ENCODE results near the gene TENM3. TPM values are rescaled to one million over a fixed set of nuclear protein-coding genes. Genes with fewer than 3 reads are reported as not detected.
"Not testable (repeated sequence)": the region's sequence is repeated elsewhere in the genome, so short reads cannot be mapped to it uniquely, and the experiment has no call there.

TENM3 gene
- total RNA-seq, 4 donors from 2014 or later, result 5.9 to 61.5 (median 24.6) TPM

- Histone ChIP-seq H3K36me3 (no peaks in the 10 kb centered on the region), H3K4me1 (no peaks in the 10 kb centered on the region), H3K4me3 (no peak overlapping the region), H3K27me3 (no peaks in the 10 kb centered on the region), H3K9me3 (no peaks in the 10 kb centered on the region), H3K27ac (no peak overlapping the region)
- intact Hi-C loops (cut with DNase I; ENCODE audit: low total_unique reads), result no loop called here
- DNase-seq, result no peak
- TF ChIP-seq POLR2A (IDR thresholded peaks at IDR 0.05) (no peak), CTCF (IDR thresholded peaks at IDR 0.05) (no peak)
These were observed 139.7 kb downstream of the TENM3 start for GRCh38 chr4:182382941-182383340.

DNA sequence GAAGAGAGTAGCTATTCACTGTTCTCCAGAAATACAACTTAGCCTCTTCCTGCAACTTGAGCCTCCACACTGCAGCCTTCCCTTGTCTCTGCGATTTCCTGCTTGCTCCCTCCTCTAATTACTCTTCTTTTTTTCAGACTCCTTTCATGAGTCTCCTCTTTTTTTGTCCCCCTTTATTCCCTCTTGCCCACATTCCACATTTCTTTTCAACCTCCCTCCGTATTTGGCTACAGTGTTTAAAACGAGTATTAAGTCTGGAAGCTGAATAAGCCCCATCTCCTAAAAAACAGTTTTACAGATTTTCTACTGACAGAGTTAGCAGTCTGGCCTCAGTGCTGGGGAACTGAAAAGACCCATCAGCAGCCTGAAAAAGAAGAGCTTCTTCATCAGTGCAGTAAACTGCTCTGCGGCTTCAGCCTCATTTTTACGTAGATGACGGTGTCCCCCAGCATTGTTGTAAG lies 141.5 kb downstream of the TENM3 start:
- TF ChIP-seq CTCF (IDR thresholded peaks at IDR 0.05) (no peak), POLR2A (IDR thresholded peaks at IDR 0.05) (no peak)
- Histone ChIP-seq H3K27me3 (no peaks in the 10 kb centered on the region), H3K4me3 (no peak overlapping the region), H3K27ac (no peak overlapping the region), H3K9me3 (no peaks in the 10 kb centered on the region), H3K36me3 (no peaks in the 10 kb centered on the region), H3K4me1 (no peaks in the 10 kb centered on the region)
- intact Hi-C loops (cut with DNase I; ENCODE audit: low total_unique reads), result no loop called here
- no peak for DNase-seq

- Histone ChIP-seq H3K4me1 (no peaks in the 10 kb centered on the region), H3K27ac (no peak overlapping the region), H3K4me3 (no peak overlapping the region), H3K27me3 (no peaks in the 10 kb centered on the region), H3K9me3 (no peaks in the 10 kb centered on the region), H3K36me3 (no peaks in the 10 kb centered on the region)
- TF ChIP-seq POLR2A (IDR thresholded peaks at IDR 0.05) (no peak), CTCF (IDR thresholded peaks at IDR 0.05) (no peak)
- DNase-seq, result no peak
- intact Hi-C loops (cut with DNase I; ENCODE audit: low total_unique reads), result no loop called here
These were observed 142.7 kb downstream of the TENM3 start for GRCh38 chr4:182385897-182386296.

DNA sequence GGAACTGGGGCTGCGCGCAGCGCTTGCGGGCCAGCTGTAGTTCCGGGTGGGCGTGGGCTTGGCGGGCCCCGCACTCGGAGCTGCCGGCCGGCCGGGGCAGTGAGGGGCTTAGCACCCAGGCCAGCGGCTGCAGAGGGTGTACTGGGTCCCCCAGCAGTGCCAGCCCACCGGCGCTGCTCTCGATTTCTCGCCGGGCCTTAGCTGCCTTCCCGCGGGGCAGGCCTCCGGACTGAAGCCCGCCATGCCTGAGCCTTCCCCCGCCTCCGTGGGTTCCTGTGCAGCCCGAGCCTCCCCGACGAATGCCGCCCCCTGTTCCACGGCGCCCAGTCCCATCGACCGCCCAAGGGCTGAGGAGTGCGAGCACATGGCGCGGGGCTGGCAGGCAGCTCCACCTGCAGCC lies 143.4 kb downstream of the TENM3 start:
- intact Hi-C loops (cut with DNase I; ENCODE audit: low total_unique reads); H3K9me3 ChIP-seq: not testable (repeated sequence)

DNA sequence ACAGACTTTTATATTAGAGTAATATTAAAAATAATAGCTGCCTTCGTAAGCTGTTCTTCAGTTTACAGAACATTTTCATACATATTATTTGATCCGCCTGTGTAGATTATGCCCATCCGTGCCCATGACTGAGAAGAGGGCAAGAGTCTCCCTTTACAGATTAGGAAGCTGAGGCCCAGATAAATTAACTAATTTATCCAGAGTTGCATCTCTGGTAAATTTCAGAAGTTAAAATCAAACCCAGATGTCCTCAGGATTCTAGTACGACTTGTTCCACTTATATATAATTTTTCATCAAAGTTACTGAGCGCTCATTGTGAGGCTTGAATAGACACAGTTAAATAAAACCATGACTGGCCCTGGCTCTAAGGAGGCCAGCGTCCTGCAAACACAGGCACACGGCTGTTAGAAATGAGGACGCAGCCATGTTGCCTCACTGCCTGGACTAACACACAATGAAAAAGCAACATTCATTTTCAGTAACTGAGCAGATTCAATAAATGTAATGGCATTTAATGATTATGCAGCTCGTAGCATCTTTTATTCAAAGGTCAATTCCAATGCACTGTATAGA lies 148.0 kb downstream of the TENM3 start:
- Histone ChIP-seq H3K4me1 (no peaks in the 10 kb centered on the region), H3K36me3 (no peaks in the 10 kb centered on the region), H3K9me3 (no peaks in the 10 kb centered on the region), H3K27me3 (no peaks in the 10 kb centered on the region), H3K27ac (no peak overlapping the region), H3K4me3 (no peak overlapping the region)
- intact Hi-C loops (cut with DNase I; ENCODE audit: low total_unique reads), result no loop called here
- no peak for TF ChIP-seq POLR2A (IDR thresholded peaks at IDR 0.05)
- no peak for TF ChIP-seq CTCF (IDR thresholded peaks at IDR 0.05)
- DNase-seq, result no peak

More for the DNA sequence above, 143.4 kb downstream of the TENM3 start:
- H3K27me3 ChIP-seq, DNase-seq, H3K4me1 ChIP-seq, H3K27ac ChIP-seq, H3K36me3 ChIP-seq, H3K4me3 ChIP-seq: not testable (repeated sequence)

DNA sequence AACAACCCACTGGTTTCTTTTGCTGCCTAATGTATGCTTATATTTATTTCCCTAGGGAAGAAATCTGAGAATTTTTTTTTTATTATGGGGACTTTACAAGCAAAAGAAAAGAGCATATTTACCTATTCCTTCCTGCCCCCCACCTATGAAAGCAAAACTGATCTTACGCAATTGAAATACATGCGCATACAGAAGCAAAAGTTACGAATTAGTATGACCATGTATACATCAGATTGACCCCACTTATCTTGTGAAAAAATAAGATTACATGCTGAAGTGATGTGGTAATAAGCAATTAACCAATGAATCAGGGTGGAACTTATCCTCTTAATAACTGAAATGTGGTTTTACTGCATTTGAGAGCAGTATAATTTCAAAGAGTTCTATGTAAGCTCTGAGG lies 151.0 kb downstream of the TENM3 start:
- Histone ChIP-seq H3K4me1 (no peaks in the 10 kb centered on the region), H3K27me3 (no peaks in the 10 kb centered on the region), H3K4me3 (no peak overlapping the region), H3K27ac (no peak overlapping the region), H3K36me3 (no peaks in the 10 kb centered on the region), H3K9me3 (no peaks in the 10 kb centered on the region)
- TF ChIP-seq CTCF (IDR thresholded peaks at IDR 0.05) (no peak), POLR2A (IDR thresholded peaks at IDR 0.05) (no peak)
- DNase-seq, result no peak
- intact Hi-C loops (cut with DNase I; ENCODE audit: low total_unique reads), result no loop called here

All from uterus (tissue), 4 donors.